Mesendoderm (in vitro differentiated cells): Measurements from ENCODE around the gene TRAPPC6A.
"Not testable (repeated sequence)": the region's sequence is repeated elsewhere in the genome, so short reads cannot be mapped to it uniquely, and the experiment has no call there.

Experiments used
- DNase-seq: peaks from one replicate; pipeline ENCODE4 v3.0.0; 2013
- H2AK5ac ChIP-seq: 2 replicates; pipeline ENCODE4 v1.6.1; 2013; ENCODE audit warnings: low read length, inconsistent platforms
- H2BK120ac ChIP-seq: 2 replicates; pipeline ENCODE4 v1.6.1; 2013; ENCODE audit warnings: low read depth, mild to moderate bottlenecking, low read length, moderate library complexity, mixed read lengths
- H2BK15ac ChIP-seq: replicated peaks from 2 replicates; pipeline ENCODE4 v1.6.1; 2013; ENCODE audit warnings: low read depth, mild to moderate bottlenecking, moderate library complexity
- H2BK5ac ChIP-seq: 2 replicates; pipeline ENCODE4 v1.6.1; 2013; ENCODE audit warnings: low read length, inconsistent platforms
- H3K18ac ChIP-seq: 2 replicates; pipeline ENCODE4 v1.6.1; 2013; ENCODE audit warnings: mild to moderate bottlenecking, low read length, mixed read lengths
- H3K23ac ChIP-seq: one replicate; pipeline ENCODE4 v1.6.1; 2013; ENCODE audit warnings: low read length
- H3K27ac ChIP-seq: 2 replicates; pipeline ENCODE4 v1.5.1; 2013; ENCODE audit warnings: low read depth, mild to moderate bottlenecking, inconsistent platforms, low read length, moderate library complexity
- H3K27me3 ChIP-seq: 2 replicates; pipeline ENCODE4 v1.6.1; 2013; ENCODE audit warnings: low read length, control low read depth, mild to moderate bottlenecking, inconsistent platforms; ENCODE audit not compliant: insufficient read depth, poor library complexity
- H3K36me3 ChIP-seq: 2 replicates; pipeline ENCODE4 v1.6.1; 2013; ENCODE audit warnings: low read length, inconsistent platforms; ENCODE audit not compliant: control insufficient read depth, insufficient read depth
- H3K4ac ChIP-seq: one replicate; pipeline ENCODE4 v1.6.1; 2013; ENCODE audit warnings: low read depth, mild to moderate bottlenecking, low read length, moderate library complexity
- H3K4me1 ChIP-seq: 2 replicates; pipeline ENCODE4 v1.6.1; 2013; ENCODE audit warnings: low read depth, low read length, inconsistent platforms; ENCODE audit not compliant: control insufficient read depth
- H3K4me2 ChIP-seq: 2 replicates; pipeline ENCODE4 v1.6.1; 2013; ENCODE audit warnings: low read length
- H3K4me3 ChIP-seq: 2 replicates; pipeline ENCODE4 v1.5.1; 2013; ENCODE audit warnings: mild to moderate bottlenecking, low read length
- H3K56ac ChIP-seq: one replicate; pipeline ENCODE4 v1.6.1; 2013; ENCODE audit warnings: low read length
- H3K79me1 ChIP-seq: 2 replicates; pipeline ENCODE4 v1.6.1; 2013; ENCODE audit warnings: low read length, inconsistent platforms
- H3K79me2 ChIP-seq: 2 replicates; pipeline ENCODE4 v1.6.1; 2013; ENCODE audit warnings: mild to moderate bottlenecking, low read length; ENCODE audit not compliant: control insufficient read depth, insufficient read depth
- H3K9ac ChIP-seq: 2 replicates; pipeline ENCODE4 v1.6.1; 2013; ENCODE audit warnings: low read length, inconsistent platforms
- H4K5ac ChIP-seq: one replicate; pipeline ENCODE4 v1.6.1; 2013; ENCODE audit warnings: low read length
- H4K8ac ChIP-seq: one replicate; pipeline ENCODE4 v1.6.1; 2013; ENCODE audit warnings: low read depth, mild to moderate bottlenecking, control low read depth, low read length, moderate library complexity
- WGBS: extraction: QIAGEN DNeasy Blood & Tissue Kit; methylation state at CpG from one replicate; pipeline ENCODE4 v1.1.7; 2013; ENCODE audit warnings: low lambda C conversion rate, missing lambda C conversion rate; ENCODE audit not compliant: insufficient coverage; ENCODE audit errors: extremely low coverage; 5-methylcytosine and 5-hydroxymethylcytosine counted together

Gene TRAPPC6A

DNA sequence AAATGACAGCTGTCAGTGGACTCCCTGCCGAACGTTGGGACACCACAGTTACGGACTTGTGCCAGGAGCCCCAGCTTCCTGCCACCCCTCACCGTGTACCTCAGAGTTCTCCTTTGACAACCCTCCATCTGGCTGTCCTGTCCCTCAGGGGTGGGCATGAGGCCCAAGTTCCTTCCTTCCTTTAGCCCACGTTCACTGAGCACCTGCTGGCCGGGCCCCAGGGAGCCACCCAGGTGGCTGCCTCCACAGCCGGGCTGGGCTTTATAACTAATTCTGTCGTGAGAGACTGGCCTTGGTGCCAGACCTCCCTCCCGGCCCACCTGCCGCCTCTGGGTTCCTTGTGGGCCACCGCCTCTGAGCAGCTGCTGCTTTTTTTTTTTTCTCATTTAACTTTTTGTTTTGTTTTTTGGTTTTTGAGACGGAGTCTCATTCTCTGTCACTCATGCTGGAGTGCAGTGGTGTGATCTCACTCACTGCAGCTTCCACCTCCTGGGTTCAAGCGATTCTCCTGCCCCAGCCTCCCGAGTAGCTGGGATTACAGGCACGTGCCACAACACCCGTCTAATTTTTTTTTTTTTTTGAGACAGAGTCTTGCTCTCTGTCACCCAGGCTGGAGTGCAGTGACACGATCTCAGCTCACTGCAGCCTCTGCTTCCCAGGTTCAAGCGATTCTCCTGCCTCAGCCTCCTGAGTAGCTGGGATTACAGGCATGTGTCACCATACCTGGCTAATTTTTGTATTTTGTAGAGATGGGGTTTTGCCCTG, 59.3 kb downstream of the TRAPPC6A start:
- no CpG with 5 or more reads among the region's 18 CpGs for WGBS
- not testable (repeated sequence) for H3K18ac ChIP-seq, H2BK5ac ChIP-seq, H3K27ac ChIP-seq, H3K56ac ChIP-seq, H2AK5ac ChIP-seq, H3K36me3 ChIP-seq, H2BK15ac ChIP-seq, H2BK120ac ChIP-seq, H4K5ac ChIP-seq, H3K4ac ChIP-seq, H4K8ac ChIP-seq, H3K4me2 ChIP-seq, H3K23ac ChIP-seq, H3K9ac ChIP-seq, H3K4me3 ChIP-seq, H3K27me3 ChIP-seq, H3K4me1 ChIP-seq, DNase-seq
- peaks cover 32% of the 10 kb centered on the region for H3K79me1 ChIP-seq
- H3K79me2 ChIP-seq = peaks cover 23% of the 10 kb centered on the region

DNA sequence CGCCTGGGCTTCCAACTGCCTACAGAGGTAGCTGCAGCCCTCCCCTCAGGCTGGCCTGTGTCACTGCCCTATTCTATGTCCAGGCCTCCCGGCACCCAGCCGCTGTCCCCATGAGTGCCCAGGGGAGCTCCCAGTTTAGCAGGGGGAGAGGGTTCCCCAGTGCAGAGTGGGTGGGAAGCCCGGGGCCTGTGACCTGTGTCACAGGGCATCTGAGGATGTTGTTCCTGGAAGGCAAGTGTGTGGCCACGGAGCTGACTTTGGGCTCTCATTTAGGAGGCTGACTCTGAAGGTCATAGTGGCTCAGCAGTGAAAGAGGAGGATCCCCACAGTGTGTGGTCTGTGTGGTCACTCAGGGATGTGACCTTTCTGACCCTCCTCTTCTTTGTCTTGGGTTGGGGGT, 59.9 kb downstream of the TRAPPC6A start:
- Histone ChIP-seq H3K18ac (no peak overlapping the region), H3K79me2 (peaks cover 24% of the 10 kb centered on the region), H3K56ac (no peak overlapping the region), H2BK15ac (no peak overlapping the region), H3K4me2 (no peak overlapping the region), H3K79me1 (peaks cover 33% of the 10 kb centered on the region), H3K36me3 (no peaks in the 10 kb centered on the region), H2BK5ac (no peak overlapping the region), H3K4ac (no peak overlapping the region), H2BK120ac (no peak overlapping the region), H4K8ac (no peak overlapping the region), H4K5ac (no peak overlapping the region), H3K23ac (no peak overlapping the region), H3K4me1 (no peaks in the 10 kb centered on the region), H3K4me3 (no peak overlapping the region), H3K27me3 (no peaks in the 10 kb centered on the region), H3K27ac (no peak overlapping the region), H3K9ac (no peak overlapping the region), H2AK5ac (no peak overlapping the region)
- no CpG with 5 or more reads among the region's 5 CpGs for WGBS
- DNase-seq = no peak

- Histone ChIP-seq H2BK15ac (no peak overlapping the region), H3K79me2 (peaks cover 28% of the 10 kb centered on the region), H3K36me3 (no peaks in the 10 kb centered on the region), H3K56ac (no peak overlapping the region), H4K8ac (no peak overlapping the region), H3K18ac (no peak overlapping the region), H3K79me1 (peaks cover 36% of the 10 kb centered on the region), H3K27me3 (no peaks in the 10 kb centered on the region), H3K4me3 (no peak overlapping the region), H4K5ac (no peak overlapping the region), H3K23ac (no peak overlapping the region), H2BK120ac (no peak overlapping the region), H3K9ac (no peak overlapping the region), H2AK5ac (no peak overlapping the region), H2BK5ac (no peak overlapping the region), H3K4me1 (no peaks in the 10 kb centered on the region), H3K4ac (no peak overlapping the region), H3K4me2 (no peak overlapping the region), H3K27ac (no peak overlapping the region)
- no peak for DNase-seq
- WGBS = no CpG with 5 or more reads among the region's 12 CpGs
Measured at GRCh38 chr19:45117671-45118070, 60.4 kb downstream of the TRAPPC6A start.

- Histone ChIP-seq H3K4me1 (no peaks in the 10 kb centered on the region), H2BK15ac (no peak overlapping the region), H2BK5ac (no peak overlapping the region), H3K27me3 (no peaks in the 10 kb centered on the region), H4K8ac (no peak overlapping the region), H3K23ac (no peak overlapping the region), H3K4ac (no peak overlapping the region), H3K27ac (no peak overlapping the region), H2BK120ac (no peak overlapping the region), H3K9ac (no peak overlapping the region), H4K5ac (no peak overlapping the region), H3K4me2 (no peak overlapping the region), H3K79me1 (peaks cover 36% of the 10 kb centered on the region), H3K36me3 (no peaks in the 10 kb centered on the region), H3K4me3 (no peak overlapping the region), H3K79me2 (peaks cover 30% of the 10 kb centered on the region), H2AK5ac (no peak overlapping the region), H3K56ac (no peak overlapping the region), H3K18ac (no peak overlapping the region)
- DNase-seq = no peak
- WGBS = no CpG with 5 or more reads among the region's 16 CpGs
Measured at GRCh38 chr19:45117167-45117594, 60.9 kb downstream of the TRAPPC6A start.

DNA sequence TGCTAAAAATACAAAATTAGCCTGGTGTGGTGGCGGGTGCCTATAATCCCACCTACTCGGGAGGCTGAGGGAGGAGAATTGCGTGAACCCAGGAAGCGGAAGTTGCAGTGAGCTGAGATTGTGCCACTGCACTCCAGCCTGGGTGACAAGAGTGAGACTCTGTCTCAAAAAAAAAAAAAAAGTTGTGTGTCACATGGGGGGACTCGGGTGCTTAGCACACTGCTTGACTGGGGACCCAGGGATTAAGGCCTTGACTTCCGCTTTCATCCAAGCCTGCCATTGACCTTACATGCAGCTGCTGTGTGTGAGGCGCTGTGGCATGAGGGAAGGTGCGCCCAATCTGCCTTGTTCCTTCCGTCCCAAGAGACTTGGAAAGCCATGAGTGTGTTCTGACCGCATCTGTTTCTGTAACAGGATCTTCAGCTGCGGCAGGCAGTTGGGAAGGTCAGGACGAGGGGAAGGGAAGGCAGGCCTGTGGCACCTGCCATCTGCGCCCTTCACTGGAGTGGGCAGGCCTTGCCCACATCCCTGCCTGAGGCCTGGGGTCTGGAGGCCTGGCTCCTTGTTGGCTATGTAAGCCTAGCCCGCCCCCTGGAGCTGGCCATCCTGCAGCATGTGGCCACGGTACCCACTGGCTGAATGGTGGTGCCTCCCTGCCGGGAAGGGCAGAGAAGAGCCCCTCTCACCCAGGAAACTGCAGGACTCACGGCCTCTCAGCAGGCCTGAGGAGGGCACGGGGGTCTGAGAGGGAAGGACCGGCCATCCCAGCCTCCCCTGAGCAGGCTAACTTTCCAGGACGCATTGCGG, 62.0 kb downstream of the TRAPPC6A start:
- Histone ChIP-seq H3K79me1 (peaks cover 38% of the 10 kb centered on the region), H2BK15ac (no peak overlapping the region), H2BK120ac (no peak overlapping the region), H3K27ac (no peak overlapping the region), H3K36me3 (no peaks in the 10 kb centered on the region), H3K56ac (no peak overlapping the region), H3K4me2 (no peak overlapping the region), H3K23ac (no peak overlapping the region), H2AK5ac (no peak overlapping the region), H3K4me1 (no peaks in the 10 kb centered on the region), H3K4ac (no peak overlapping the region), H2BK5ac (no peak overlapping the region), H3K79me2 (peaks cover 28% of the 10 kb centered on the region), H4K5ac (no peak overlapping the region), H3K27me3 (no peaks in the 10 kb centered on the region), H4K8ac (no peak overlapping the region), H3K9ac (no peak overlapping the region), H3K4me3 (no peak overlapping the region), H3K18ac (no peak overlapping the region)
- no CpG with 5 or more reads among the region's 21 CpGs for WGBS
- no peak for DNase-seq
